Parathyroid adenoma (tissue), 2 donors: ENCODE measurements around the gene EIF2S1.
"Not testable (repeated sequence)": the region's sequence is repeated elsewhere in the genome, so short reads cannot be mapped to it uniquely, and the experiment has no call there.

ENCODE experiments used
- H2AFZ ChIP-seq: fragments of 300-600 bp; sonication (generic); one replicate; pipeline ENCODE4 v1.7.0; 2017; ENCODE audit warnings: antibody characterized with exemption, mild to moderate bottlenecking
- H3K27ac ChIP-seq: fragments of 300-600 bp; sonication (generic); one replicate; pipeline ENCODE4 v1.7.0; 2017
- H3K27me3 ChIP-seq: fragments of 300-600 bp; sonication (generic); one replicate; pipeline ENCODE4 v1.7.0; 2017; ENCODE audit warnings: low read length; ENCODE audit not compliant: control insufficient read depth, insufficient read depth
- H3K36me3 ChIP-seq: fragments of 300-600 bp; sonication (generic); one replicate; pipeline ENCODE4 v1.7.0; 2017; ENCODE audit warnings: low read length; ENCODE audit not compliant: control insufficient read depth, insufficient read depth
- H3K4me1 ChIP-seq: fragments of 300-600 bp; sonication (generic); one replicate; pipeline ENCODE4 v1.7.0; 2017; ENCODE audit warnings: control low read depth
- H3K4me2 ChIP-seq: fragments of 300-600 bp; sonication (generic); one replicate; pipeline ENCODE4 v1.7.0; 2017; ENCODE audit warnings: low read length
- H3K4me3 ChIP-seq: fragments of 300-600 bp; sonication (generic); one replicate; pipeline ENCODE4 v1.7.0; 2017; ENCODE audit warnings: low read depth, low read length
- H3K79me2 ChIP-seq: fragments of 300-600 bp; sonication (generic); one replicate; pipeline ENCODE4 v1.7.0; 2017; ENCODE audit warnings: control low read depth
- H3K9ac ChIP-seq: fragments of 300-600 bp; sonication (generic); one replicate; pipeline ENCODE4 v1.7.0; 2017; ENCODE audit warnings: mild to moderate bottlenecking
- H3K9me3 ChIP-seq: fragments of 300-600 bp; sonication (generic); one replicate; pipeline ENCODE4 v1.7.0; 2017; ENCODE audit warnings: low read length; ENCODE audit not compliant: control insufficient read depth
- CTCF ChIP-seq: fragments of 300-600 bp; sonication (generic); IDR thresholded peaks from one replicate; pipeline ENCODE4 v1.7.0; 2017; ENCODE audit warnings: antibody characterized with exemption, mild to moderate bottlenecking
- donor health status: primary hyperparathyroidism.

EIF2S1 gene

GRCh38 chr14:67413806-67414769, 54.0 kb downstream of the EIF2S1 start:
- Histone ChIP-seq H3K4me2 (no peak overlapping the region), H3K36me3 (no peaks in the 10 kb centered on the region), H3K27ac (no peak overlapping the region), H3K79me2 (no peaks in the 10 kb centered on the region), H3K27me3 (no peaks in the 10 kb centered on the region), H3K9me3 (no peaks in the 10 kb centered on the region), H3K4me1 (no peaks in the 10 kb centered on the region), H2AFZ (no peak overlapping the region), H3K4me3 (no peak overlapping the region), H3K9ac (no peak overlapping the region)
- TF ChIP-seq CTCF: no peak

GRCh38 chr14:67415610-67416009, 55.5 kb downstream of the EIF2S1 start:
- not testable (repeated sequence) for H3K27me3 ChIP-seq, H3K4me2 ChIP-seq, H3K4me3 ChIP-seq, H3K9ac ChIP-seq, H3K9me3 ChIP-seq, H3K79me2 ChIP-seq, H3K4me1 ChIP-seq, H3K36me3 ChIP-seq, H3K27ac ChIP-seq
- peak overlapping the region; percentile 59 for H2AFZ ChIP-seq

GRCh38 chr14:67416085-67416484, 56.0 kb downstream of the EIF2S1 start:
- no peak for TF ChIP-seq CTCF
- no peak overlapping the region for H3K4me3 ChIP-seq
- H3K27ac ChIP-seq: no peak overlapping the region
- H3K79me2 ChIP-seq: no peaks in the 10 kb centered on the region
- H2AFZ ChIP-seq: peak overlapping the region; percentile 59
- no peaks in the 10 kb centered on the region for H3K4me1 ChIP-seq
- no peak overlapping the region for H3K9ac ChIP-seq
- H3K4me2 ChIP-seq: no peak overlapping the region
- no peaks in the 10 kb centered on the region for H3K9me3 ChIP-seq
- H3K36me3 ChIP-seq: no peaks in the 10 kb centered on the region
- H3K27me3 ChIP-seq: no peaks in the 10 kb centered on the region

GRCh38 chr14:67416810-67417209, 56.7 kb downstream of the EIF2S1 start:
- Histone ChIP-seq H3K4me3 (no peak overlapping the region), H3K9ac (no peak overlapping the region), H3K4me2 (no peak overlapping the region), H3K36me3 (no peaks in the 10 kb centered on the region), H3K4me1 (no peaks in the 10 kb centered on the region), H3K79me2 (no peaks in the 10 kb centered on the region), H3K27ac (no peak overlapping the region), H2AFZ (peak overlapping the region; percentile 59), H3K9me3 (no peaks in the 10 kb centered on the region), H3K27me3 (no peaks in the 10 kb centered on the region)
- TF ChIP-seq CTCF: no peak

- no peak overlapping the region for H3K9ac ChIP-seq
- no peaks in the 10 kb centered on the region for H3K4me1 ChIP-seq
- H3K4me2 ChIP-seq: no peak overlapping the region
- no peaks in the 10 kb centered on the region for H3K36me3 ChIP-seq
- no peak overlapping the region for H3K27ac ChIP-seq
- H3K4me3 ChIP-seq: no peak overlapping the region
- no peaks in the 10 kb centered on the region for H3K27me3 ChIP-seq
- no peak overlapping the region for H2AFZ ChIP-seq
- no peak for TF ChIP-seq CTCF
- no peaks in the 10 kb centered on the region for H3K9me3 ChIP-seq
- H3K79me2 ChIP-seq: no peaks in the 10 kb centered on the region
Measured at GRCh38 chr14:67417633-67418032, 57.5 kb downstream of the EIF2S1 start.
